ENCODE measurements around the gene ZNF618.
A peak's percentile ranks its signal among the peaks of the same experiment; 100 is the strongest.
"Not testable (repeated sequence)": the region's sequence is repeated elsewhere in the genome, so short reads cannot be mapped to it uniquely, and the experiment has no call there.

The ZNF618 gene

GRCh38 chr9:113990975-113991471, 114.9 kb downstream of the ZNF618 start:
- DNase-seq = peak; percentile 43

- DNase-seq = peak; percentile 15
Observed at GRCh38 chr9:113991714-113992113, 115.6 kb downstream of the ZNF618 start.

GRCh38 chr9:113992276-113992951, 116.3 kb downstream of the ZNF618 start:
- DNase-seq = peak; percentile 46

GRCh38 chr9:113992994-113993393, 116.9 kb downstream of the ZNF618 start:
- DNase-seq = peak; percentile 9

GRCh38 chr9:113993838-113994540, 117.9 kb downstream of the ZNF618 start:
- DNase-seq = peak; percentile 79

GRCh38 chr9:113995401-113995800, 119.3 kb downstream of the ZNF618 start:
- no peak for DNase-seq

- DNase-seq = peak; percentile 24
Observed at GRCh38 chr9:113995963-113996362, 119.9 kb downstream of the ZNF618 start.

GRCh38 chr9:113996531-113997001, 120.5 kb downstream of the ZNF618 start:
- peak; percentile 34 for DNase-seq

GRCh38 chr9:113997064-113997463, 121.0 kb downstream of the ZNF618 start:
- DNase-seq = not testable (repeated sequence)

- no peak for DNase-seq
Observed at GRCh38 chr9:113997610-113998009, 121.5 kb downstream of the ZNF618 start.

GRCh38 chr9:113998114-113998513, 122.0 kb downstream of the ZNF618 start:
- DNase-seq = peak; percentile 20

GRCh38 chr9:113998525-113999255, 122.6 kb downstream of the ZNF618 start:
- peak; percentile 37 for DNase-seq

- peak; percentile 31 for DNase-seq
Observed at GRCh38 chr9:113999256-114000062, 123.3 kb downstream of the ZNF618 start.

- DNase-seq = no peak
Observed at GRCh38 chr9:114000063-114000454, 124.0 kb downstream of the ZNF618 start.

GRCh38 chr9:114000671-114001409, 124.7 kb downstream of the ZNF618 start:
- peak; percentile 31 for DNase-seq

GRCh38 chr9:114001410-114001685, 125.2 kb downstream of the ZNF618 start:
- DNase-seq = no peak

- DNase-seq = peak; percentile 41
Observed at GRCh38 chr9:114001794-114002261, 125.7 kb downstream of the ZNF618 start.

- peak; percentile 37 for DNase-seq
Observed at GRCh38 chr9:114002271-114002985, 126.3 kb downstream of the ZNF618 start.

- DNase-seq = peak; percentile 23
Observed at GRCh38 chr9:114002986-114003350, 126.9 kb downstream of the ZNF618 start.

GRCh38 chr9:114003351-114003750, 127.2 kb downstream of the ZNF618 start:
- DNase-seq = no peak

- no peak for DNase-seq
Observed at GRCh38 chr9:114003758-114004157, 127.6 kb downstream of the ZNF618 start.

All from right forelimb (tissue), 1 donor.